Stomach (tissue), 4 donors: ENCODE measurements around the gene PTPRD.

ENCODE experiments used
- CTCF ChIP-seq, 7 experiments: fragments of 450-650 bp in 4 of 7; fragments of 200-600 bp in 3 of 7; sonication (generic) in 3 of 7; IDR thresholded peaks; one replicate each; pipeline ENCODE4 v1.5.1; 2016 to 2019; ENCODE audit warnings: antibody characterized with exemption in 7 of 7, control low read depth in 2 of 7, mild to moderate bottlenecking in 1 of 7
- POLR2A ChIP-seq, 4 donors: fragments of 450-650 bp; IDR thresholded peaks; one replicate each; pipeline ENCODE4 v1.6.1; 2016; ENCODE audit warnings: antibody characterized with exemption in 4 of 4, control low read depth in 2 of 4, mild to moderate bottlenecking in 1 of 4, moderate library complexity in 1 of 4
- POLR2AphosphoS5 ChIP-seq, 3 donors: sonication (generic); formaldehyde crosslinking; IDR thresholded peaks; one replicate each; pipeline ENCODE4 v1.6.1; 2016; ENCODE audit warnings: antibody characterized with exemption in 3 of 3

GRCh38 chr9:8381601-8382000 is 2231.2 kb downstream of the PTPRD start:
- TF ChIP-seq CTCF (IDR thresholded peaks at IDR 0.05) (no peak), POLR2AphosphoS5 (IDR thresholded peaks at IDR 0.05) (no peak), POLR2A (IDR thresholded peaks at IDR 0.05) (no peak)
